Adipocyte (in vitro differentiated cells): ENCODE data around the gene C1orf210.

Experiments
- DNase-seq: peaks from one replicate; pipeline ENCODE4 v3.0.0-alpha.2; 2015; ENCODE audit warnings: low read depth
- H3K27me3 ChIP-seq: replicated peaks from 2 replicates; pipeline ENCODE4 v1.7.0; 2013; ENCODE audit warnings: mild to moderate bottlenecking, low read length, moderate library complexity; ENCODE audit not compliant: control insufficient read depth, insufficient read depth
- H3K36me3 ChIP-seq: 2 replicates; pipeline ENCODE4 v1.7.0; 2013; ENCODE audit warnings: low read length, mild to moderate bottlenecking, moderate library complexity; ENCODE audit not compliant: control insufficient read depth, insufficient read depth, severe bottlenecking
- H3K4me1 ChIP-seq: 2 replicates; pipeline ENCODE4 v1.7.0; 2013; ENCODE audit warnings: mild to moderate bottlenecking, low read length, moderate library complexity; ENCODE audit not compliant: control insufficient read depth, insufficient read depth
- H3K4me3 ChIP-seq: 2 replicates; pipeline ENCODE4 v1.7.0; 2013; ENCODE audit warnings: mild to moderate bottlenecking, low read length, moderate library complexity
- H3K9ac ChIP-seq: 2 replicates; pipeline ENCODE4 v1.7.0; 2013; ENCODE audit warnings: mild to moderate bottlenecking, low read length, moderate library complexity
- H3K9me3 ChIP-seq: 2 replicates; pipeline ENCODE4 v1.7.0; 2013; ENCODE audit warnings: mild to moderate bottlenecking, low read length, moderate library complexity; ENCODE audit not compliant: control insufficient read depth

Gene C1orf210

GRCh38 chr1:43288785-43289706 lies 3.7 kb upstream of the C1orf210 start:
- H3K9me3 ChIP-seq = no peaks in the 10 kb centered on the region
- no peak overlapping the region for H3K9ac ChIP-seq
- H3K27me3 ChIP-seq = peaks cover 3% of the 10 kb centered on the region
- no peaks in the 10 kb centered on the region for H3K36me3 ChIP-seq
- H3K4me1 ChIP-seq = peaks cover 27% of the 10 kb centered on the region
- H3K4me3 ChIP-seq = no peak overlapping the region
- no peak for DNase-seq

DNA sequence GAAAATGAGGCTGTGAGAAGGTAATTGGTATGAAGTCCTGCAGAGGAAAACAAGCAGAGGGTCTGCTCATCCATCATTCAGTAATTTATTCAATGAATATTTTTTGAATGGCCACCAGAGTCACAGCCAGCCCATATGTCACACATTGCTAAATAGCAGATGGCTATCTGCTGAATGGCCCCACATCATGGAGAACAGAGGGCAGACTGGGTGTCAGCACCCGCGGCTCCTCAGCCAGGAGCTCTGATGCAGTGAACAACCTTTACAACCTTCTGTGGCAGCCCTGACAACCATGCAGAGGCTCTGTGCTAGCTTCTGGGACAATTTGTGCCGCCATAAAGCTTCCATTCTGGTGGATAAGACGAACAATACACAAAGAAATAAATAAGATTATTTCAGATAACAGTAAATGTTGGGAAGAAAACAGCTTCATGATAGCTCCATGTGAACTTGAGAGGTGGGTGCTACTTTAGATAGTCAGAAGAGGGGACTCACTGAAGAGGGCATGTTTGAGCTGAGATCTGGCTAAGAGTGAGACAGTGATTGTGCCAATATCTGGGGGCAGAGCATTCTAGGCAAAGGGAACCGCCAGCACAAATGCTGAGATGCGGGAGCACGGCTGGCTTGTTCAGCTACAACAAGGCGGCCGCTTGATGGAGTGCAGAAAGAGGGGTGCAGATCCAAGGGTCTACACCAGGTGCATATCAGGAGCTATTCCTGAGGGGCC lies 2.8 kb upstream of the C1orf210 start:
- Histone ChIP-seq H3K4me1 (peaks cover 19% of the 10 kb centered on the region), H3K9ac (no peak overlapping the region), H3K9me3 (no peaks in the 10 kb centered on the region), H3K27me3 (peaks cover 3% of the 10 kb centered on the region), H3K4me3 (no peak overlapping the region), H3K36me3 (no peaks in the 10 kb centered on the region)
- DNase-seq = no peak

DNA sequence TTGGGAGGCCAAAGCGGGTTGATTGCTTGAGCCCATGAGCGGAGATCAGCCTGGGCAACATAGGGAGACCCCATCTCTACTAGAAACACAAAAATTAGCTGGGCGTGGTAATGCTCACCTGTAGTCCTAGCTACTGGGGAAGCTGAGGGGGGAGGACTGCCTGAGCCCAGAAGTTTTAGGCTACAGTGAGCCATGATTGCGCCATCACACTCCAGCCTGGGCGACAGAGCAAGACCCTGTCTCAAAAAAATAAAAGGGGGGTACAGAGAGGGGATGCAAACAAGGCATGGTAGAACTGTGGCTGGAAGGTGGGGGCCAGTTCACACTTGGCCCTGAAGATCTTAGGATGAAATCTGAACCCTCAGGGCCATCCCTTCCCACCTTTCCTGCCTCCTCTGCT lies 1.2 kb upstream of the C1orf210 start:
- H3K36me3 ChIP-seq = no peaks in the 10 kb centered on the region
- H3K27me3 ChIP-seq = peaks cover 3% of the 10 kb centered on the region
- no peak for DNase-seq
- no peak overlapping the region for H3K9ac ChIP-seq
- no peak overlapping the region for H3K4me3 ChIP-seq
- H3K4me1 ChIP-seq = peaks cover 13% of the 10 kb centered on the region
- no peaks in the 10 kb centered on the region for H3K9me3 ChIP-seq

- Histone ChIP-seq H3K4me3 (no peak overlapping the region), H3K4me1 (peaks cover 13% of the 10 kb centered on the region), H3K36me3 (no peaks in the 10 kb centered on the region), H3K27me3 (peaks cover 3% of the 10 kb centered on the region), H3K9ac (no peak overlapping the region), H3K9me3 (no peaks in the 10 kb centered on the region)
- DNase-seq = no peak
These were observed 734 bp upstream of the C1orf210 start for GRCh38 chr1:43286115-43286514.

- peaks cover 12% of the 10 kb centered on the region for H3K27me3 ChIP-seq
- H3K9me3 ChIP-seq = no peaks in the 10 kb centered on the region
- H3K36me3 ChIP-seq = no peaks in the 10 kb centered on the region
- H3K9ac ChIP-seq = no peak overlapping the region
- H3K4me3 ChIP-seq = no peak overlapping the region
- DNase-seq = no peak
- H3K4me1 ChIP-seq = peaks cover 13% of the 10 kb centered on the region
These were observed 753 bp downstream of the C1orf210 start for GRCh38 chr1:43284546-43285110.

DNA sequence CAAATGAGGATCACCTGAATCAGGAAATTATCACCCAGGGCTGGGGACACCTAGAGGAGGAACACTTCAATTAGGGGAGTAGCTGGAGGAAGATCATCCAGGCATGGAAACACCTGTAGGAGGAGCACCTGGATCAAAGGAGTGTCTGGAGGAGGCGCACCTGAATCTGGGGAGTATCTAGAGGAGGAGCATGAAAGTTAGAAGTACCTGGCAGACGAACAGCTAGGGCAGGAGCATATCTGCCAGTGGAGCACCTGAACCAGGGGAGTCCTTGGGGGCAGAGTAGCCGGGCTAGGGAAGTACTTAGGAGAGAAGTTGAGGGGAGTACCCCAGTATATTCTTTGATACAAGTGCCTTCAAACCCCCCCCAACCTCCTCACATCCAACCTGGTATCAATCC lies 1.3 kb downstream of the C1orf210 start:
- peaks cover 17% of the 10 kb centered on the region for H3K27me3 ChIP-seq
- DNase-seq = no peak
- no peak overlapping the region for H3K4me3 ChIP-seq

GRCh38 chr1:43282220-43283195 lies 2.9 kb downstream of the C1orf210 start:
- H3K4me1 ChIP-seq = no peaks in the 10 kb centered on the region
- H3K27me3 ChIP-seq = peaks cover 27% of the 10 kb centered on the region
- no peak for DNase-seq
- no peak overlapping the region for H3K9ac ChIP-seq
- H3K36me3 ChIP-seq = no peaks in the 10 kb centered on the region
- H3K9me3 ChIP-seq = no peaks in the 10 kb centered on the region
- no peak overlapping the region for H3K4me3 ChIP-seq

More for the DNA sequence above, 1.3 kb downstream of the C1orf210 start:
- Histone ChIP-seq H3K36me3 (no peaks in the 10 kb centered on the region), H3K9ac (no peak overlapping the region), H3K4me1 (peaks cover 10% of the 10 kb centered on the region), H3K9me3 (no peaks in the 10 kb centered on the region)

DNA sequence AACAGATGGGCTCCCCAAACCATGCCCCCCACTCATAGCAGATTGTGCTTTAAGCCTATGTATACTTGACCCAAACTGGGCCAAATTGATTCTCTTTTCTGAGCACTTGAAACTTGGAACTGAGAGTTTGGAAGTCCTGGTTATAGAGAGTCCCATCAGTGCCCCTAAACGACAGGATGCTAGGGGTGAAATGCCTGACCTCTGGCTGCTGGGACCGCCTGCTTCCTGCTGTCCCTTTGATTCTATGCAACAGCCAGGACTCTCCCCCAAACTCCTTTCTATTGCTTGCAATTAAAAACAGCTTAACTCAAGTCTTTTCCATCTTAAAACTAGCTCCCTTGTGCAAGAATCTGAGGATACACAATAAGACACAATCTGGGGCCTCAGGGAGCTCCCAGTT lies 4.7 kb downstream of the C1orf210 start:
- Histone ChIP-seq H3K27me3 (peaks cover 36% of the 10 kb centered on the region), H3K9me3 (no peaks in the 10 kb centered on the region), H3K36me3 (no peaks in the 10 kb centered on the region), H3K4me3 (no peak overlapping the region), H3K9ac (no peak overlapping the region), H3K4me1 (no peaks in the 10 kb centered on the region)
- DNase-seq = no peak

DNA sequence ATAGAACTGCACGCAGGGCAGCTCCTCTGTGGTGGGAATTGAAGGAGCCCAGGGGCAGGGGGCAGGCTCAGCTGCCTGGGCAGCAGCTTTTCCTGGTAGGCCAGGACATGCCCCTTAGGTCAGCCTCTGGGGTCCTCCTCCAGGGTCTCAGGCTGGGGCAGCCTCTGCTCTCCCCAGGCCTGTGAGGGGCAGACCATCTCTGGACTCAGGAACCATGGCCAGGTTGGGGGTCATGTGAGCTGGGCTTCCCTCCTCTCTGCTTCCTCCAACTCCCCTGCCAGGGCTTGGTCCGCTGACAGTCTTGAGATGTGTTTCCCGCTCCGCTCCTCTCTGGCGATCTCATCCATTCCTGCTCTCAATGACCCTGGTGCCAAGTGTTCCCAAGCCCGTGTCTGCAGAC lies 5.7 kb downstream of the C1orf210 start:
- H3K4me3 ChIP-seq = no peak overlapping the region
- no peak for DNase-seq
- H3K9me3 ChIP-seq = no peaks in the 10 kb centered on the region

GRCh38 chr1:43279161-43279560 lies 6.2 kb downstream of the C1orf210 start:
- H3K4me3 ChIP-seq = no peak overlapping the region
- H3K9ac ChIP-seq = no peak overlapping the region
- H3K27me3 ChIP-seq = peaks cover 33% of the 10 kb centered on the region
- no peaks in the 10 kb centered on the region for H3K36me3 ChIP-seq
- no peaks in the 10 kb centered on the region for H3K9me3 ChIP-seq
- H3K4me1 ChIP-seq = no peaks in the 10 kb centered on the region
- DNase-seq = no peak

More for the DNA sequence above, 5.7 kb downstream of the C1orf210 start:
- no peaks in the 10 kb centered on the region for H3K36me3 ChIP-seq
- H3K27me3 ChIP-seq = peaks cover 36% of the 10 kb centered on the region
- H3K9ac ChIP-seq = no peak overlapping the region
- H3K4me1 ChIP-seq = no peaks in the 10 kb centered on the region
